ENCODE data around the gene ZBTB7B.
A peak's percentile ranks its signal among the peaks of the same experiment; 100 is the strongest.

The ZBTB7B gene

GRCh38 chr1:155003766-155004351 lies 1.3 kb downstream of the ZBTB7B start:
- DNase-seq (ENCODE audit: low spot score), result peak; percentile 53

- DNase-seq (ENCODE audit: low spot score), result no peak
Observed at GRCh38 chr1:155004352-155005075, 1.9 kb downstream of the ZBTB7B start.

DNA sequence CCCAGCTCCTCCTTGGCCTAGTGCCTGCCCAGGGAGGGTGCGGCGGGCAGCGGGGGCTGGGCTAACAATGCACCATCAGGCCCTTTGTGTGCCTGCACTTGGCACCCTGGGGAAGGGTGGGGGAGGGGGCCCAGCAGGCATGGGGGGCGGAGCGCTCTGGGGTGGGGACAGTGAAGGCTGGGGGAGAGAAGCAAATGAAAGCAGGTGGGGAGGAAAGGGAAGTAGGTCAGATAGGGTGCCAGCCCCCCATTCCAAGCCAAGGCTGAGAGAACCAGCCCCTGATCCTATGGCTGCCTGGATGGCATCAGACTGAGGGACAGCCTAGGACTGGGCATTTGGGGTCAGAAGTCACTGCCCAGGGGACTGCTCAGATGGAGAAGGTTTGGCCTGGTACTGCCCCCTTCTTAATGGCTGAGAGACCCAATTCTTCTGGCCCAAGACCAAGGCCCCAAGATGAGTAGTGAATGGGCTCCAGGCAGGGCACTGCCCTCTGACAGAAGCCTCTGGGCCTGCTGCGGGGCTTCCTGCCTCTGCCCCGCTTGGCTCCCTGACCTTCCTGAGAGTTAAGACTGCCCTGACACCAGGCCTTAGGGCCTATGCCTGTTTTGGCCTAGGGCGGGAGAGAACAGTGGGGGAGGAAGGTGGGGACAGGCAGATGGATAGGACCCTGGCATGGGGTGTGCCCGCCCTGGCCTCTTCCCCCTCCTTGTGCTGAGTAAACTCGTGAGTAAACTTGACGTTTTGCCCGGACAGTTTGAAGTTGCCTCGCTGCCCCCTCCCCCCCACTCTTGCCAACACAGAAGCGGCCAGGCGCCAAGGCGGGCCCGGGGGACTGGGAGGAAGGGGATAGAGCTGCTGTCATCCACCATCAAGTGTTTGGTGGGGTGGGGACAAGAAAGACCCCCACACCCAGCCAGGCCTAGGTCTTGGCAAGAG lies 2.7 kb downstream of the ZBTB7B start:
- no peak for DNase-seq (ENCODE audit: low spot score)

- DNase-seq (ENCODE audit: low spot score), result no peak
Observed at GRCh38 chr1:155006601-155007101, 4.0 kb downstream of the ZBTB7B start.

GRCh38 chr1:155007251-155007828 lies 4.7 kb downstream of the ZBTB7B start:
- no peak for DNase-seq (ENCODE audit: low spot score)

DNA sequence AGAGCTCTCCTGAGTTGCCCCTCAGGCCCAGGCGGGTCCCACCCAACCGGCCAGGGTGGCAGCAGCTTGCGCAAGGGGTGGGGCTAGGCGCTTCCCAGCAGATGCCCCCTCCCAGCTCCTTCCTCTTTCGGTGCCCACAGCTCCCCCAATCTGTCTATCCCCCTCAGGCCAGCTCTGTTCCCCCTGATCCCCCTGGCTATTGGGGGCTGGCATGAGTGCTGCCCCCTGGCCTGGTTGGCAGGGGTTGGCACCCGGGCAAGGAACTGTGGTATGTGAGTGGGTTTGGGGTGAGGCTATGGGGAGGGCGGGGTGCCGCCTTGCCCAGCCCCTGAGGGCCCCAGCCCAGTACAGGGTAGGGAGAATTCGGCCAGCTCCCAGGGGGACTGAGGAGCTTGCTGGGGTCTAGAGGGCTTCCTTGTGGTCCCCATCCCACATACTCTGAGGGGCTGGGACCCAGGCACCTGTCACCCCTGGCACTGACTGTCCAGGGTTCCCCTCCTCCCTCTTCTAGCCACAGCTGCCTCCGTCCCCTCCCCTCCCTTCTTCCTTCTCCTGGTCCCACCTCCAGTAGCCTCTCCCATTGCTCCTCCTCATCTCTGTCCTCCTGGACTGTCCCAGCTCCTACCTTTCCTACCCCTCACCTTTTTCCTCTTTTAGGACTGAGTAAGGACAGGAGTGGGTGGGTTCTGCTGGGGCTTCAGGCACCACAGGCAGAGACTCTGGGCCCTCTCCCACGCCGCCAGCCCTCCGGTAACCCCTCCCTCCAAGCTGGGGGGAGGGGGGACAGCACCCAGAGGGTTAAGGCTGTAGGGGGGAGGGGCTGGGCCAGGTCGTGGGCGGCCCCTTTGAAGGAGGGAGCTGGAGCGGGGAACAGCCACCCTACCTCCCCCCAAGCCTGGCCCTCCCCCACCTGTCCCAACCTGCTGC lies 5.7 kb downstream of the ZBTB7B start:
- DNase-seq (ENCODE audit: low spot score), result no peak

DNA sequence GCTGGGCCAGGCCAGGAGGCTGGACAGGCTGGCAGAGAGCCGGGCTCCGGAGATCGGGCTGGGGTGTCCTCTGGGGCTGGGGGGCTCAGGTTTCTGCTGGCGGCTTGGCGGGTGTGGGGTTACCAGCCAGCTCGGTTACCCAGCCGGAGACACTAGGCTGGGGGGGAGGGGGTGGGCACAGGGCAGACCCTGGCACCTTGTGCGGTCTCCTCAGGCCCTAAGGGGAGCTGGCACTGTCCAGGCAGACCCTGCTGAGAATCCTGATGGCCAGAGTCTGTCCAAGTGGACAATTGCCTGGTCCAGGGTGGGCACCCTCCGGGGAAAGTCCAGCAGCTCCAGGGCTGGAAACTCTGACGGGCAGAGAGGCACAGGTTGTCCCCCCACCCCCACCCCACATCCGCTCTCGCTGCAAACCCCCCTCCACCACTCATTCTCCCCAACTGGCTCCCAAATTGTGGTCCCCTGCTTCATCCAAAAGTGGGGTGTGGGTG lies 6.7 kb downstream of the ZBTB7B start:
- DNase-seq (ENCODE audit: low spot score), result no peak

DNA sequence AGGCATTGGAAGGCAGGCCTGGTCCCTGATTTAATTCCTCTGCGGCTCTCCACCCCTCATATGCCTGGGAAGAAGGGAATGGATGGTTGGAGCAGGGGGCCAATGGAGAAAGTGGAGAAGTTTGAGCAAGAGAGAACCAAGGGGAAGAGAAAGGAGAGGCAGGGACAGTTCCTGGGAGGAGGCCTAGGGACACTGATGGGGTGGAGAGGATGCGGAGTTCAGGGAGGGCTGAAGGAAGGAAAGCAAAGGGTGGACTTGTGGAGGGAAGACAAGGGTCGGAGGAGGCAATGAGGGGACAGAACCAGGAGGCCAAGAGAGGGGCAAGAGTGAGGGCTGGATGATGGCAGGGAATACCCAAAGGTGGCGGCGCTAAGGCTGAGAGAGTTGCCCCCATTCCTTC lies 7.1 kb downstream of the ZBTB7B start:
- DNase-seq (ENCODE audit: low spot score), result no peak

- DNase-seq (ENCODE audit: low spot score), result no peak
Observed at GRCh38 chr1:155010211-155010918, 7.8 kb downstream of the ZBTB7B start.

- no peak for DNase-seq (ENCODE audit: low spot score)
Observed at GRCh38 chr1:155011004-155011416, 8.4 kb downstream of the ZBTB7B start.

GRCh38 chr1:155011437-155012025 lies 8.9 kb downstream of the ZBTB7B start:
- no peak for DNase-seq (ENCODE audit: low spot score)

DNA sequence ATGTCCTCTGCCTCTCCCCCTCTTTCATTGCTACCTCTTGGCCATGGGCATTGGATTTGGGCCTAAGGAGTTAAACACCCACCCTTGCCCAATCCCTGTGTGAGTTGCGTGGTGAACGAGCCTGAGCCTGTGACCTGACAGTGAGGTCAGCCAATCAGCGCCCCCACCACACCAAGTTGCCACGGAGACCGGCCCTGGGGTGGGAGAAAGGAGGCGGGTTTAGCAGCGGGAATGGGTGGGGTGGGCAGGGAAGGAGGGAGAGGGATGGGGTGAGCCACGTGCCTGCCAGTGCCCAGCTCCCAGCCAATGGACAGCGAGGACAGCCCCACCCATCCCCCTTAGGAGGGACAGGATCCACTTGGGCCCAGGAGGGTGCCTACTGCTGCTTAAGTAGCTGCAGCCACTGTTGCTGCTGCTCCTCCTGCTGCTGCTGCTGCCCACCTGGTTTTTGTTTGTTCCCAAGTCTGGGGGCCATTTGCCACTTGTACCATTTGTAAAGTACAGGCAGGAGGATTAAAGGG lies 9.5 kb downstream of the ZBTB7B start:
- peak; percentile 87 for DNase-seq (ENCODE audit: low spot score)

DNA sequence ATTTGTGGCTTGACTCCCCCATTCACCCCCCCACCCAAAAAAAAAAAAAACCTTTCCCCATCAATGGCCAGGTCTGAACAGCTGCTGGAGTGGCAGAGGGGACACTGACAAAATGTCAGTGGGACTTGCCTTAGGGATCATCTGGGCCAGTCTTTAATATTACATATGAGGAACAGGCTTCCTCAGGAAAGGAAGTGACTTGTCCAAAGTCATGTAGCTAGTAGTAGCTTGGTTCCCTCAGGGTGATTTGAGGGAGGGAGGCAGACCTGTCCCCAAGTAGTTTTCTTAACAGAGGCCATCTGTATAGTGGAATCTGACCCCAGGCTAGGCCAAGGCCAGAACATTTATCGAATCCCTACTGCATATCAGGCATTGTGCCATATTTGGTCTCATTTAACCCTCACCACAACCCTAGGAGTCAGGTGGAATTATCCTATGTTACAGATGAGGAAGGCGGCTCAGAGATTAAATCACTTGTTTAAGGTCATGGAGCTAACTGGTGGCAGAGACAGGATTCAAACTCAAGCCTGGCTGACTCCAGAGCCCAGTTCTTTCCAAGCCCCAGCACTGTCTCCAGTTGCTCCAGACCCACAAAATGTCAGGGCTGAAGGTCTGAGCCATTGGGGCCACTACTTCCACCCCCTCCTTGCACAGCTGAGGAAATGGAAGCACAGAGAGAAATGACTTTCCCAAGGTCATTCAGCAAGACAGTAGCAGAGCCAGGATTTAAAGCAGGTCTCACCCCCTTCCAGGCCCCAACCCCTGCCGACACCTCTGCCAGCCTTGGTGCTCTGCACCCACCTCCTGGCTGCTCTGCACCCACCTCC lies 10.4 kb downstream of the ZBTB7B start:
- no peak for DNase-seq (ENCODE audit: low spot score)

DNA sequence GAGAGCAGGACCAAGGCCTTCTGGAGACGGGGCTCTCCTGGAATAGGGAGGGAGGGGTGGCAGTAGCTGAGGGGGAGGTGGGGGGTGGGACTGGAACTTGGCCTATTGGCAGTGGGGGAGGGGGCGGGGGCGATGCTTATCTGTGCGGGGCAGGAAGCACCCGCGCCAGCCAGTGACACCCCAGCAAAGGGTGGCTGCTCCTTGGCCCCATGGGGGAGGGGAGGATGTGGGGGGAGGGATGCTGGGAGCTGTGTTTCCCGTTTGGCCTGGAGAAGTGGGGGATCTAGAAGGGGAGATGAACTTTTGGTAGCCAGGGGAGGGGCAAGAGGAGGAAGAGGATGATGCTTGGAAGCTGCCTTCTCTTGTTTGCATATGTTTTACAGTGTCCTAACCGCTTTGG lies 11.0 kb downstream of the ZBTB7B start:
- DNase-seq (ENCODE audit: low spot score), result no peak

- DNase-seq (ENCODE audit: low spot score), result no peak
Observed at GRCh38 chr1:155014709-155015508, 12.3 kb downstream of the ZBTB7B start.

- no peak for DNase-seq (ENCODE audit: low spot score)
Observed at GRCh38 chr1:155015527-155016230, 13.1 kb downstream of the ZBTB7B start.

DNA sequence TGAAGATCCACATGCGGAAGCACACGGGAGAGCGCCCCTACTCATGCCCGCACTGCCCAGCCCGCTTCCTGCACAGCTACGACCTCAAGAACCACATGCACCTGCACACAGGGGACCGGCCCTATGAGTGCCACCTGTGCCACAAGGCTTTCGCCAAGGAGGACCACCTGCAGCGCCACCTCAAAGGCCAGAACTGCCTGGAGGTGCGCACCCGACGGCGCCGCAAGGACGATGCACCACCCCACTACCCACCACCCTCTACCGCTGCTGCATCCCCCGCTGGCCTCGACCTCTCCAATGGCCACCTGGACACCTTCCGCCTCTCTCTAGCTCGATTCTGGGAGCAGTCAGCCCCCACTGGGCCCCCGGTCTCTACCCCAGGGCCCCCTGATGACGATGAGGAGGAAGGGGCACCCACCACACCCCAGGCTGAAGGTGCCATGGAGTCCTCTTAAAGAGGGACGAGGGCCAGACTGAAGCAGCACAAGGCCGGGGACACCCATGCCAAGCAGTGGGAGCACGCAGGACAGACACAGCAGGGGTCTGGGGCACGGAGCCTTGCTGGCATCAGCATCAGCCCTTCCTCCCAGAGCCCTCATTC lies 13.7 kb downstream of the ZBTB7B start:
- DNase-seq (ENCODE audit: low spot score), result no peak
